Thyroid gland (tissue), 4 donors: ENCODE measurements around the gene PTGR1.

ENCODE experiments used
- CTCF ChIP-seq, 6 experiments: fragments of 200-600 bp in 3 of 6; fragments of 450-650 bp in 3 of 6; sonication (generic) in 3 of 6; IDR thresholded peaks; one replicate each; pipeline ENCODE4 v1.5.1; 2016 to 2019; ENCODE audit warnings: antibody characterized with exemption in 6 of 6, mild to moderate bottlenecking in 2 of 6, inconsistent platforms in 1 of 6, moderate library complexity in 1 of 6
- POLR2A ChIP-seq, 2 donors: fragments of 450-650 bp; IDR thresholded peaks; one replicate each; pipeline ENCODE4 v1.6.1; 2017; ENCODE audit warnings: antibody characterized with exemption in 2 of 2, mild to moderate bottlenecking in 2 of 2, moderate library complexity in 1 of 2

GRCh38 chr9:111514967-111515366, 84.5 kb downstream of the PTGR1 start:
- TF ChIP-seq CTCF (IDR thresholded peaks at IDR 0.05) (no peak), POLR2A (IDR thresholded peaks at IDR 0.05) (no peak)
